ENCODE data around the gene DLL4. TPM values are rescaled to one million over a fixed set of nuclear protein-coding genes. Genes with fewer than 3 reads are reported as not detected.
A peak's percentile ranks its signal among the peaks of the same experiment; 100 is the strongest.

Gene DLL4
- total and polyA plus RNA-seq, 11 donors: 4.7 to 20.8 (median 11.1) TPM

- Histone ChIP-seq H3K4me3 (peak overlapping the region in 7 of 12 donors; percentile 1 to 85 (median 64)), H3K27me3 (no peaks in the 10 kb centered on the region), H3K9me3 (no peaks in the 10 kb centered on the region), H3K36me3 (peaks cover 0 to 55% (median 11%) of the 10 kb centered on the region in 9 donors), H3K4me1 (peaks cover 7 to 87% (median 58%) of the 10 kb centered on the region in 12 donors), H3K27ac (peak overlapping the region; percentile 38 to 96 (median 71))
- intact Hi-C loops (cut with DNase I): no loop called here
- DNase-seq (peak in 1 of 5 donors; percentile 23), ATAC-seq (no peak)
- 80 to 90% (median 84%) methylated on average over 5 to 6 of the region's 6 CpGs for whole genome bisulfite sequencing, 4 donors
- TF ChIP-seq POLR2A (IDR thresholded peaks at IDR 0.05) (no peak), CTCF (IDR thresholded peaks at IDR 0.05) (no peak)
These were observed 9.4 kb downstream of the DLL4 start for GRCh38 chr15:40938536-40938870.

- DNase-seq: peak in 4 of 5 donors; percentile 59 to 77 (median 71)
- Histone ChIP-seq H3K27me3 (no peaks in the 10 kb centered on the region), H3K9me3 (no peaks in the 10 kb centered on the region), H3K27ac (peak overlapping the region; percentile 83 to 96 (median 92)), H3K4me3 (peak overlapping the region in 9 of 12 donors; percentile 53 to 70 (median 63)), H3K36me3 (peaks cover 0 to 36% (median 4%) of the 10 kb centered on the region in 9 donors), H3K4me1 (peaks cover 7 to 73% (median 57%) of the 10 kb centered on the region in 12 donors)
- ATAC-seq: peak; percentile 8 to 67 (median 38)
- TF ChIP-seq CTCF (IDR thresholded peaks at IDR 0.05) (no peak), POLR2A (IDR thresholded peaks at IDR 0.05) (peak in 1 of 2 donors; percentile 18)
- intact Hi-C loops (cut with DNase I): loop anchor here in 8 of 10 donors (1.0 to 10.0 kb wide), 7 partner anchors 10 to 80 kb away; no protein-coding TSS in a partner anchor
- WGBS, 4 donors: 19 to 40% (median 29%) methylated on average over 11 to 15 of the region's 15 CpGs
These were observed 11.2 kb downstream of the DLL4 start for GRCh38 chr15:40940296-40940801.

- ATAC-seq (peak in 1 of 4 donors; percentile 2), DNase-seq (peak in 1 of 5 donors; percentile 32)
- intact Hi-C loops (cut with DNase I): loop anchor here in 8 of 10 donors (1.0 to 10.0 kb wide), 6 partner anchors 34 to 80 kb away; no protein-coding TSS in a partner anchor
- peak overlapping the region; percentile 83 to 96 (median 92) for H3K27ac ChIP-seq
- TF ChIP-seq CTCF (IDR thresholded peaks at IDR 0.05): no peak
- TF ChIP-seq POLR2A (IDR thresholded peaks at IDR 0.05): no peak
- 12 to 31% (median 23%) methylated on average over 6 to 7 of the region's 7 CpGs for WGBS, 4 donors
- no peaks in the 10 kb centered on the region for H3K27me3 ChIP-seq
- peaks cover 0 to 29% (median 4%) of the 10 kb centered on the region in 9 donors for H3K36me3 ChIP-seq
- no peaks in the 10 kb centered on the region for H3K9me3 ChIP-seq
- H3K4me3 ChIP-seq: peak overlapping the region in 11 of 12 donors; percentile 41 to 70 (median 59)
- peaks cover 7 to 66% (median 54%) of the 10 kb centered on the region in 12 donors for H3K4me1 ChIP-seq
These were observed 12.0 kb downstream of the DLL4 start for GRCh38 chr15:40941068-40941527.

GRCh38 chr15:40941528-40942336, 12.6 kb downstream of the DLL4 start:
- WGBS, 4 donors: 1% methylated on average over 49 to 92 of the region's 92 CpGs
- no peaks in the 10 kb centered on the region for H3K9me3 ChIP-seq
- peak overlapping the region; percentile 83 to 96 (median 92) for H3K27ac ChIP-seq
- peak; percentile 22 to 83 (median 79) for ATAC-seq
- TF ChIP-seq POLR2A (IDR thresholded peaks at IDR 0.05) (no peak), CTCF (IDR thresholded peaks at IDR 0.05) (peak; percentile 29 to 96 (median 67))
- H3K36me3 ChIP-seq: peaks cover 0 to 22% (median 4%) of the 10 kb centered on the region in 9 donors
- H3K4me1 ChIP-seq: peaks cover 7 to 60% (median 48%) of the 10 kb centered on the region in 12 donors
- no peaks in the 10 kb centered on the region for H3K27me3 ChIP-seq
- intact Hi-C loops (cut with DNase I): loop anchor here in 9 of 10 donors (1.0 to 10.0 kb wide), 6 partner anchors 34 to 79 kb away; no protein-coding TSS in a partner anchor
- DNase-seq: peak; percentile 86 to 92 (median 87)
- H3K4me3 ChIP-seq: peak overlapping the region; percentile 41 to 70 (median 59)

All from heart left ventricle (tissue), 16 donors.